Measurements from ENCODE around the gene IVD. TPM values are rescaled to one million over a fixed set of nuclear protein-coding genes. Genes with fewer than 3 reads are reported as not detected.

The IVD gene
- polyA plus RNA-seq, 1 of the 3 experiments (the other 2 are of a cell fraction): 54.2 TPM

DNA sequence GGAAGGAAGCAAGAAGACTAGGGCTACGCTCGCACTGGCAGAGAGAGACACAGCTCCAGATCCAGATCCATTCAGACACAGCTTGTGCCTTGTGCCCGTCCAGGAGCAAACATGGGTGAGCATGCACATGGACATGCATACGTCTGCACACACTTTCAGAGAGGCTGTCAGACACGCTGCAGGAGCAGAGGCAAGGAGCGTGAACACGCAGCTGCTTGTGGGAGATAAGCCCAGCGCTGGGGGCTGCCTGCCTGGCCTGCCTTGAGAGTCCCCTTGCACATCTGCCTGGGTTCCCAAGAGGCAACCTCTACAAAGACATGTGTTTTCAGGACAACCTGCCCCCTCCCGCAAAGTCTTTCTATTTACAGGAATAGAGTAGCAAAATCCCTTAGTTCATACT, 21.6 kb downstream of the IVD start:
- H3K36me3 ChIP-seq (replicated peaks in 1 of 2; ENCODE audit: control insufficient read depth in 1 of 2, insufficient read depth in 2 of 2, low read length in 1 of 2): no peaks in the 10 kb centered on the region
- H4K20me1 ChIP-seq (ENCODE audit: insufficient read depth): no peaks in the 10 kb centered on the region
- no peaks in the 10 kb centered on the region for H3K9me3 ChIP-seq
- DNase-seq: no peak
- ChIA-PET CTCF (interaction anchor here (1.0 to 16.9 kb wide), 3 partner anchors 59 to 106 kb away, joined by 3 to 299 read pairs (median 75); partner anchors contain the start of genes CCDC9B and INAFM2), POLR2A (no interaction called here)
- H3K27me3 ChIP-seq (ENCODE audit: insufficient read depth): no peaks in the 10 kb centered on the region
- 100% methylated on average over 1 of the region's 9 CpGs for WGBS (ENCODE audit: low lambda C conversion rate)
- no peaks in the 10 kb centered on the region for H3F3A ChIP-seq (replicated peaks; ENCODE audit: insufficient read depth)
- H3K27ac ChIP-seq (ENCODE audit: low read depth in 2 of 2, low read length in 1 of 2): no peak overlapping the region
- H3K9me2 ChIP-seq: no peaks in the 10 kb centered on the region
- no peaks in the 10 kb centered on the region for H3K79me2 ChIP-seq (ENCODE audit: insufficient read depth)
- no peak overlapping the region for H3K4me3 ChIP-seq (ENCODE audit: low read depth in 2 of 2, low read length in 1 of 2)
- H3K4me1 ChIP-seq (ENCODE audit: control insufficient read depth in 1 of 2, insufficient read depth in 2 of 2, low read depth in 1 of 2, low read length in 1 of 2): no peaks in the 10 kb centered on the region; a peak in 1 of 4 replicates
- H2AFZ ChIP-seq (ENCODE audit: low read depth): no peak overlapping the region
- H3K9ac ChIP-seq: no peak overlapping the region
- TF ChIP-seq FOXM1 (IDR thresholded peaks at IDR 0.05; ENCODE audit: low read depth) (no peak), CHD2 (IDR thresholded peaks at IDR 0.05; ENCODE audit: low read length, partially characterized antibody) (no peak), ELF1 (IDR thresholded peaks at IDR 0.05) (no peak), EP300 (IDR thresholded peaks at IDR 0.05; ENCODE audit: borderline replicate concordance in 1 of 2, low read depth in 1 of 2, low read length in 1 of 2) (no peak), GATA2 (CRISPR knock-in tag; IDR thresholded peaks at IDR 0.05) (no peak), MXI1 (IDR thresholded peaks at IDR 0.05; ENCODE audit: low read depth, low read length) (no peak), JUND (IDR thresholded peaks at IDR 0.05) (no peak)
- TF ChIP-seq, protein P1, sequence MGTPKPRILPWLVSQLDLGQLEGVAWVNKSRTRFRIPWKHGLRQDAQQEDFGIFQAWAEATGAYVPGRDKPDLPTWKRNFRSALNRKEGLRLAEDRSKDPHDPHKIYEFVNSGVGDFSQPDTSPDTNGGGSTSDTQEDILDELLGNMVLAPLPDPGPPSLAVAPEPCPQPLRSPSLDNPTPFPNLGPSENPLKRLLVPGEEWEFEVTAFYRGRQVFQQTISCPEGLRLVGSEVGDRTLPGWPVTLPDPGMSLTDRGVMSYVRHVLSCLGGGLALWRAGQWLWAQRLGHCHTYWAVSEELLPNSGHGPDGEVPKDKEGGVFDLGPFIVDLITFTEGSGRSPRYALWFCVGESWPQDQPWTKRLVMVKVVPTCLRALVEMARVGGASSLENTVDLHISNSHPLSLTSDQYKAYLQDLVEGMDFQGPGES (IDR thresholded peaks at IDR 0.05; ENCODE audit: low read depth, low read length): no peak
- H3K4me2 ChIP-seq: no peak overlapping the region

DNA sequence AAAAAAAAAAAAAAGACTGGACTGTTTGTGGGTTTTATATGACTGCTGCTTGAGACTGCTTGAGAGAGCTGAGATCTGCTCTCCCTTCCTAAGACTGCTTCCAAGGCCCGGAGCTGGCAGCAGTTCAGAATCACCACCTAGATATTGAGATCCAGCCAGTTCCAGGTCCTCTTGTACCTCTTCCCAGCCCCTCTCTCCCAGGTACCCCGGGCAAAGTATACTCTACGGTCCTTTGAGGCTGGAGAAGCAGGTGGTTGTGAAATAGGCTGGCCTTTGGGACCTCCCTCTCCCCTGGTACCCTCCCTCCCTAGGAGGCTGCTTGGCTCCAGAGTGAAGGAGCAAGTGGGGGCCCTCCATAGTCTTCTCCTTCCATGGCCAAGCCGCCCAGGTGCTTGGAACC, 22.6 kb downstream of the IVD start:
- DNase-seq: no peak
- H3F3A ChIP-seq (replicated peaks; ENCODE audit: insufficient read depth): no peaks in the 10 kb centered on the region
- no peaks in the 10 kb centered on the region for H3K27me3 ChIP-seq (ENCODE audit: insufficient read depth)
- no peak overlapping the region for H3K4me3 ChIP-seq (ENCODE audit: low read depth in 2 of 2, low read length in 1 of 2)
- no peak overlapping the region for H3K4me2 ChIP-seq
- no peak overlapping the region for H3K9ac ChIP-seq
- ChIA-PET POLR2A (no interaction called here), CTCF (interaction anchor here (0.6 to 16.9 kb wide), 3 partner anchors 88 to 456 kb away, joined by 3 to 299 read pairs (median 4); partner anchors contain the start of gene CCDC9B)
- H3K9me2 ChIP-seq: no peaks in the 10 kb centered on the region
- H4K20me1 ChIP-seq (ENCODE audit: insufficient read depth): no peaks in the 10 kb centered on the region
- H2AFZ ChIP-seq (ENCODE audit: low read depth): no peak overlapping the region
- WGBS (ENCODE audit: low lambda C conversion rate): 61% methylated on average over 2 of the region's 4 CpGs
- TF ChIP-seq, protein P2, sequence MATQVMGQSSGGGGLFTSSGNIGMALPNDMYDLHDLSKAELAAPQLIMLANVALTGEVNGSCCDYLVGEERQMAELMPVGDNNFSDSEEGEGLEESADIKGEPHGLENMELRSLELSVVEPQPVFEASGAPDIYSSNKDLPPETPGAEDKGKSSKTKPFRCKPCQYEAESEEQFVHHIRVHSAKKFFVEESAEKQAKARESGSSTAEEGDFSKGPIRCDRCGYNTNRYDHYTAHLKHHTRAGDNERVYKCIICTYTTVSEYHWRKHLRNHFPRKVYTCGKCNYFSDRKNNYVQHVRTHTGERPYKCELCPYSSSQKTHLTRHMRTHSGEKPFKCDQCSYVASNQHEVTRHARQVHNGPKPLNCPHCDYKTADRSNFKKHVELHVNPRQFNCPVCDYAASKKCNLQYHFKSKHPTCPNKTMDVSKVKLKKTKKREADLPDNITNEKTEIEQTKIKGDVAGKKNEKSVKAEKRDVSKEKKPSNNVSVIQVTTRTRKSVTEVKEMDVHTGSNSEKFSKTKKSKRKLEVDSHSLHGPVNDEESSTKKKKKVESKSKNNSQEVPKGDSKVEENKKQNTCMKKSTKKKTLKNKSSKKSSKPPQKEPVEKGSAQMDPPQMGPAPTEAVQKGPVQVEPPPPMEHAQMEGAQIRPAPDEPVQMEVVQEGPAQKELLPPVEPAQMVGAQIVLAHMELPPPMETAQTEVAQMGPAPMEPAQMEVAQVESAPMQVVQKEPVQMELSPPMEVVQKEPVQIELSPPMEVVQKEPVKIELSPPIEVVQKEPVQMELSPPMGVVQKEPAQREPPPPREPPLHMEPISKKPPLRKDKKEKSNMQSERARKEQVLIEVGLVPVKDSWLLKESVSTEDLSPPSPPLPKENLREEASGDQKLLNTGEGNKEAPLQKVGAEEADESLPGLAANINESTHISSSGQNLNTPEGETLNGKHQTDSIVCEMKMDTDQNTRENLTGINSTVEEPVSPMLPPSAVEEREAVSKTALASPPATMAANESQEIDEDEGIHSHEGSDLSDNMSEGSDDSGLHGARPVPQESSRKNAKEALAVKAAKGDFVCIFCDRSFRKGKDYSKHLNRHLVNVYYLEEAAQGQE (IDR thresholded peaks at IDR 0.05; ENCODE audit: low read depth, low read length): no peak
- TF ChIP-seq TAF1 (IDR thresholded peaks at IDR 0.05; ENCODE audit: borderline replicate concordance, low read depth, low read length) (no peak), RAD21 (IDR thresholded peaks at IDR 0.05; ENCODE audit: low read length) (no peak), RFX5 (IDR thresholded peaks at IDR 0.05; ENCODE audit: low read length) (no peak), MEF2A (IDR thresholded peaks at IDR 0.05; ENCODE audit: borderline replicate concordance, low read depth) (no peak), FOXJ3 (CRISPR knock-in tag; IDR thresholded peaks at IDR 0.05) (no peak), ELF1 (IDR thresholded peaks at IDR 0.05) (no peak), EZH2phosphoT487 (IDR thresholded peaks at IDR 0.05; ENCODE audit: borderline replicate concordance, low read depth) (no peak), TCF12 (IDR thresholded peaks at IDR 0.05) (no peak), NFIC (IDR thresholded peaks at IDR 0.05; ENCODE audit: borderline replicate concordance) (no peak), YY1 (IDR thresholded peaks at IDR 0.05; ENCODE audit: low read depth) (no peak), EP300 (IDR thresholded peaks at IDR 0.05; ENCODE audit: borderline replicate concordance in 1 of 2, low read depth in 1 of 2, low read length in 1 of 2) (no peak)
- TF ChIP-seq, protein P3, sequence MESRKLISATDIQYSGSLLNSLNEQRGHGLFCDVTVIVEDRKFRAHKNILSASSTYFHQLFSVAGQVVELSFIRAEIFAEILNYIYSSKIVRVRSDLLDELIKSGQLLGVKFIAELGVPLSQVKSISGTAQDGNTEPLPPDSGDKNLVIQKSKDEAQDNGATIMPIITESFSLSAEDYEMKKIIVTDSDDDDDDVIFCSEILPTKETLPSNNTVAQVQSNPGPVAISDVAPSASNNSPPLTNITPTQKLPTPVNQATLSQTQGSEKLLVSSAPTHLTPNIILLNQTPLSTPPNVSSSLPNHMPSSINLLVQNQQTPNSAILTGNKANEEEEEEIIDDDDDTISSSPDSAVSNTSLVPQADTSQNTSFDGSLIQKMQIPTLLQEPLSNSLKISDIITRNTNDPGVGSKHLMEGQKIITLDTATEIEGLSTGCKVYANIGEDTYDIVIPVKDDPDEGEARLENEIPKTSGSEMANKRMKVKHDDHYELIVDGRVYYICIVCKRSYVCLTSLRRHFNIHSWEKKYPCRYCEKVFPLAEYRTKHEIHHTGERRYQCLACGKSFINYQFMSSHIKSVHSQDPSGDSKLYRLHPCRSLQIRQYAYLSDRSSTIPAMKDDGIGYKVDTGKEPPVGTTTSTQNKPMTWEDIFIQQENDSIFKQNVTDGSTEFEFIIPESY (IDR thresholded peaks at IDR 0.05; ENCODE audit: borderline replicate concordance, low read depth): no peak
- TF ChIP-seq, protein P4, sequence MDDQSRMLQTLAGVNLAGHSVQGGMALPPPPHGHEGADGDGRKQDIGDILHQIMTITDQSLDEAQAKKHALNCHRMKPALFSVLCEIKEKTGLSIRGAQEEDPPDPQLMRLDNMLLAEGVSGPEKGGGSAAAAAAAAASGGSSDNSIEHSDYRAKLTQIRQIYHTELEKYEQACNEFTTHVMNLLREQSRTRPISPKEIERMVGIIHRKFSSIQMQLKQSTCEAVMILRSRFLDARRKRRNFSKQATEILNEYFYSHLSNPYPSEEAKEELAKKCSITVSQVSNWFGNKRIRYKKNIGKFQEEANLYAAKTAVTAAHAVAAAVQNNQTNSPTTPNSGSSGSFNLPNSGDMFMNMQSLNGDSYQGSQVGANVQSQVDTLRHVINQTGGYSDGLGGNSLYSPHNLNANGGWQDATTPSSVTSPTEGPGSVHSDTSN (IDR thresholded peaks at IDR 0.05): no peak
- TF ChIP-seq, protein P1 (IDR thresholded peaks at IDR 0.05; ENCODE audit: low read depth, low read length): no peak
- no peaks in the 10 kb centered on the region for H3K9me3 ChIP-seq
- H3K27ac ChIP-seq (ENCODE audit: low read depth in 2 of 2, low read length in 1 of 2): no peak overlapping the region
- no peaks in the 10 kb centered on the region for H3K79me2 ChIP-seq (ENCODE audit: insufficient read depth)
- H3K36me3 ChIP-seq (replicated peaks in 1 of 2; ENCODE audit: control insufficient read depth in 1 of 2, insufficient read depth in 2 of 2, low read length in 1 of 2): no peaks in the 10 kb centered on the region
- H3K4me1 ChIP-seq (ENCODE audit: control insufficient read depth in 1 of 2, insufficient read depth in 2 of 2, low read depth in 1 of 2, low read length in 1 of 2): no peaks in the 10 kb centered on the region; a peak in 1 of 4 replicates

Data from SK-N-SH (cell line).